Activated T-helper 1 cell treated with Interleukin-2 at 50 U/mL for 16 hours (primary cell): Measurements from ENCODE around the gene SCARB1.

Experiments used
- DNase-seq: peaks from one replicate; pipeline ENCODE4 v3.0.0-alpha.2; 2020; ENCODE audit warnings: low read depth

The SCARB1 gene

DNA sequence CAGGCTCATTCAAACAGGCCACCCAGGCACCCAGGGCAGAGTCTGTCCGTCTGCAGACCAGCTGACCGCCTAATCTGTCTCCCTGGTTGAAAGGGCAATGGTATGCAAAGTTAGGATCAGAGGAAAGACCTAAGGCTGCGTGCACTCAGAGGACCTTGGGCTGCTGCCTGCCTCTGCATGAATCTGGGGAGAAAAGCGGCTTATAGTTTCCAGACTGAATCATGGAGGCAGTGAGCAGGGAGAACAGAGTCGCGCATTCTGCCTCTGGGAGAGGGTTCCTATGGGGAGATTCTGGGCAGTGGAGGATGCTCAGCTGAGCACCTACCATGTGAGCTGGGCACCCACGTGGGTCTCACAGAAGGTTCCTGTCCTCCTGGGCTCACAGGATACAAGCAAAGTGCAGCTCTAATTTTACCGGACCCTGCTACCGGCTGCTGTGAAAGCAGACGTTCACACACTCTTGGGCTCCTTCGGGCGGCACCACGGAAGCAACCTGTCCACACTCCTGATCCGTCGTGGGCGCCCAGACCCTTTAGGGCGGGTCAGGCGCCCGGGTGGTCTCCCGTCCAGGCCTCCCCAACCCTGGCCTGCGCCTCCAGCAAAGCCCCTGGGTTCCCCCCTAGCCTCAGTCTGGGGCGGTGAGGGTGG, 772 bp downstream of the SCARB1 start:
- no peak for DNase-seq

DNA sequence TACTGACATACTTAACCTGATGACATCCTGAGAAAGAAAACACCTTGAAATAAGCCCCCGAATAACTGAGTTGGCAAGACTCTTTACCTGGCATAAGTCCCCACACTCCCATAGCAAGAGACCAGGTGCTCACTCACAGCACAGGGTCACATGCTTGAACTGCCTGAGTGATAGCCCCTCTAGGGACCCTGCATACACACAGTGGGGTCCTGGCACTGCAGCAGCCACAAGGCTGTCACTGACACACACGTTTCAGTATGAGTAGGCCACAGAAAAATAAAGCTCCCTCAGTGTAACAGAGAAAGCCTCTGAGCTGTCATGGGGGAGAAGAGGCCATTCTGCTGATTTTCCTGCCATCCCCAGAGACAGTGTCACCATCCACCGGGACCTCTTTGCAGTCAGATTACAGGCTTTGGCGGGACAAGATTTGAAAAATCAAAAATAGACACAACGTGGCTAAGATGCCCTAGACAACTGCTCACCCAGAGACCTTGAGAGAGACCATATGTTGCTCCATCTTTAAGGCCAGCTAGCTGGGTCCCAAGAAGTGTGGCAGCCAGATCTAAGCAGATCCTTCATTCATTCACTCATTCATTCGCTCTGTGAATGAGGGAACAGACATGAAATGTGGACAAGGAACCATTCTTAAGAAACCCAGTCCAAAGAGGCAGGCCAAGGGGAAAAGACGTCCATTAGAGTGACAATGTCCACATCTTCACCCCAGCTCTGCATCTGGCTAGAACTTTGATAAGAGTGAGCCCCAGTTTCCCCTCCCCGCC, 1.6 kb downstream of the SCARB1 start:
- no peak for DNase-seq

DNA sequence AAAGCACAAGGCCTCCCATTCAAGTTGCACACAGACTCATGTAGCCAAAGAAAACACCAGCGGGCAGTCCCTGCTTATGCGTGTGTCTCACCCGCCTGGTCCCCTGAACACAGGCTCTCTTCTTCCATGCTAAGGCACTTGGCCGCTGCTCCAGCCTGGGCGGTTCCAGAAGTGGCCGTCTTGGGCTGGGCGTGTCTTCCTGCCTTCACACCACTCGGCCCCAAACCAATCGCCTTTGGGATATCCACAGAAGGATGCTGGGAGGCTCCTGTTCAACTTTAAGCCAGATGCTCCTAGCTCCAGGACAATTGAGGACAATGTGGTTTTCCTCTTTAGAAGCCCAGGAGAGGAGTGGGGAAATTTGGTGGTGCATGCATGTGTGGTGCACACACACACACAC, 2.2 kb downstream of the SCARB1 start:
- no peak for DNase-seq

DNA sequence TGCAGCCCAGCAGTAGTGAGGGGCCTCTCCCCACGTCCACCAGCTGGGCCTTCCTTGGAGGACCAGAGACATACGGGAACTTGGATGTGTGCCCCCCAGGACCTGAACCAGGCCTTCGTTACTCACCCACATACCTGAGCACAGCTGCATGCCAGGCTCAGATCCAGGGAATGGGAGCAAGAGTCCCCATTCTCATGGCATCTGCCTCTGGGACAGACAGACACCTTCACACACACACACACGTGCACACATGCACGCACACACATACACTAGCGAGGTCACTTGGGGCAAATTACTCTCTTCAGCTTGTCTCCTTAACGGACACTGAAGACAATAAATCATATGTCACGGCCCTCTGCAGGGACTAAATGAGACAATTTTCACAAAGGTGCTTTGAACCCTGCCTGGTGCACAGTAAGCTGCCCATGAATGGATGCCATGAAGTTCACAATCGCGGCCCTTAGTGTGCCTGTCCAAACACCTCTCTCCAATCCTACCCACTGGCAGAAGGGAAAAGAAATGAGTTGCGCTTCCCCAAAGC, 5.7 kb downstream of the SCARB1 start:
- no peak for DNase-seq

DNA sequence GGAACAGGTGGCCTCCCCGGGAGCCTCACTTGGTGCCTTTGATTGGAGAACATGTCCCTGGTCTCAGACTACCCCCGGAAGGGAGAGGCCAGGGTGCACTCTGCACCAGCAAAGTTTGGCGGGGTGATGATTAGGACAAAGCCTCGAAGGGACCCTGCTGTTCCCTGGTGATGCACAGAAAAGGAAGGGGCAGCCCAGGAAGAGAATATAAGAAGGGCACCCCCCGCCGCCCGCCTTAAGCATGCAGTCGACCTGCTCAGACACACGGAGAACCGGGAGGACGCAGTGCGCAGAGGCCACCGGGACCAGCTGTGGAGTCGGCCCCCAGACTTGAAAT, 6.9 kb downstream of the SCARB1 start:
- DNase-seq, result no peak

DNA sequence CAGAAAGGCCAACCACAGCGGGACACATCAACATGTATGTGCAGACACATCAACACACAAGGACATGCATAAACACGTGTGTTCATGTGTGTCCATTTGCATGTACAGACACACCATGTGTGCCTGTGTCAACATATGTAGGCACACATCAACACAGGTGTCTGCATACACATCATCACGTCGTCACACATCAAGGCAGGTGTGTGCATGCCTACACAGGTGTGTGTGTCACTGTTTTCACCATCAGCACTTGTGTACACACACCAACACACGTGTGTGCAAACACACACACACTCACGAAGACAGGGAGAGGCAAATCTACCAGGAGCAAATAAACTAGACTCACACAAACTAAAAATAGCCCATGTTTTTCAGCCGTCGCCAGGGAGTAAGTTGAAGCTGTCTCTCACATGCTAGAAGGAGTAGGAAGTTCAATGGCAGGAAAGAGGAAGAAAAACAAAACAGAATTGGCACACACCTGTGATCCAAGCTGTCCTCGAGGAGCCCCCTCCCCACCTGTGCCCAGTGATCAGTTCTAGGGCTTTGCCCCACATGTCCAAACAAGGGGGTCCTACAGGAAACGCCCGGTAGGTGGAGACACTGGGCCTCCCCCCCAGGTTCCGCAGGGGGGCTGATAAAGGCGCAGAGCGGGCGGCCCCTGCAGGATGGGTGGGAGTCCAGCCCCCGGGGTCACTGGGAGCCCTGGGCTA, 7.4 kb downstream of the SCARB1 start:
- DNase-seq, result no peak

DNA sequence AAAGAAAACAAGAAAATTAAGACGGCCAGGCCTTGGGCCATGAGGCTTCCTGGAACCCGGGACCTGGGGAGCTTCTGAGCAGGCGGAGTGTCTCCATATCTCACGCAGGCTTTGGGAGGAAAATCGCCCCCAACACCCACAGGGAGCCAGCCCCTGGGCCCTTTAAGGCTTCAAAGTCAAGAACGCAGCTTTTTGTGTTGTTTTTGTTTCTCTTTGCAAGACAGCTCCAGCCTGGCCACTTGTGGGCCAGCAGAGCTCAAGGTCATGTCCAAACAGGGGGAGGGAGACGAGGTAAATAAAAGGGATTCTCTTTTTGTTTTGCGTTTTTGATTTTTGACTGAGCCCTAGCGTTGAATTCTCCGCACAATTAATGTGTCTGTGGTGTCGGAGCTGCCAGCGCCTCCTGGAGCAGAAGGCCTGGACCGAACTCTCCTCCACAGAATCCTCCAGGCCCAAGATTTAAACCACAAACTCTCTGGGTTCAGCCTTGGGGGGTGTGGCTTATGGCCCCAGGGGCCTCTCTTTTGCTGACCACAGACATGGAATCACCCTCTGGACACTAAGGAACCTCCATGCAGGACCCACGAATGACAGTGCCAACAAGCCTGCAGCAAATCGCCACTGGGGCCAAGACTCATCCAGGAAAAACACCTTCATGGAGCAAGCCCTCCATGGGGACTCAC, 8.2 kb downstream of the SCARB1 start:
- no peak for DNase-seq

DNA sequence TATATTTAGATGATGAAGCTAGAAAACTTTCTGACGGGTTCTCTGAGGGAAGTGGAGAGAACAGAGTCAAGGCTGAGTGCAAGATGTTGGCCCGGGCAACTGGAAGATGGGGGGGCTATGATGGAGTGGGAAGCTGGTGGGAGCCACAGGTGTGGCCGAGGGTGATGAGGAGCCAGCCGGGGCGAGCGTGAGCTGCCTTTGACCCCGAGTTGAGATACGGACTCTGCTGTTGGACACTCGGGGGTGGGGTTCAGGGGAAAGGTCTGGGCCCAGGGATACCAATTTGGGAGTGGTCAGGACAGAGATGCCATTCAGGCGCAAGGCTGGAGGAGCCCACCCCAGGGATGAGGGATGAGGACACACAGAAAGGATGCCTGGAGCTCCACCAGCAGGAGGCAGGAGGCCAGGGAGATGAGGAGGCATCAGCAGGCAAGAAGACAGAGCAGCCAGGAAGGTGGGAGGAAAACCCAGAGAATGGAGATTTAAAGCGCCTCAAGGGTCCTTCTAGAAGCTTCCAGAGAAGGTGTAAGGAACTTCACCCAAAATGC, 9.0 kb downstream of the SCARB1 start:
- no peak for DNase-seq

DNA sequence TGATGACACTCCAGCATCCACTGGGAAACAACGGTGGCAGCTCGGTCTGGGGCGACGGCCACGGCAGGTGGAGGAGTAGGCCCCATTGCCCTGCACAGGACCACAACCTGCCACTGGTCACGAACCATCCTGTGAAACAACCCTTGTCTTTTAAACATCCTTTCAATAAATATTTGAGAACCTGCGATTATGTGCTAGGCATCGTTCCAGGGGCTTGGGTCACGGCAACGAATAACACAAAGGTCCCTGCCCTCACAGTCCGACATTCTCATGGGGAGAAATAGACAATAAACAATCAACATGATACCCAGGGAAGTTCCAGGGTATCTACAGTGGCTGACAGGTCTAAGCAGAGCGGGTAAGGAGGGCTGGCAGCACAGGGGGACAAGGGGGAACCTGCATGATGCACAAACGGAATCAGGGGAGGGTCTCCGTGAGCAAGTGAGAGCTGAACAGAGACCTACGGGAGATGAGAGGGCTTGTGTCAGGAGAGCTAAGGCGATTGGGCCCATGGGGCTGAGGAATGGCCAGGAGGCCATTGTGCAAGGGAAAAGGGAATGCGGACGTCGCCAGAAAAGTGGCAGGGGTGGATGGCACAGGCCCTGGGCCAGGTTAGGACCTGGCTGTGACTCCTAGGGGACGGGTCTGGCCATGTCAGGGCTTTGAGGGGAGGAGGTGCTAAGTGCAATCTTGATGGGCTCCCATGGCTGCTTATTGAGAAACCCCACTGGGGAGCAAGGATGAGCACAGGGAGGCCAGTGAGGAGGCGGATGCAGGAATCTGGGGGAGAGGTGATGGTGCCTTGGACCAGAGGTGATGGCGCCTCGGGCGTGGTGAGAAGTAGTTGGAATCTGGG, 9.7 kb downstream of the SCARB1 start:
- DNase-seq, result no peak

DNA sequence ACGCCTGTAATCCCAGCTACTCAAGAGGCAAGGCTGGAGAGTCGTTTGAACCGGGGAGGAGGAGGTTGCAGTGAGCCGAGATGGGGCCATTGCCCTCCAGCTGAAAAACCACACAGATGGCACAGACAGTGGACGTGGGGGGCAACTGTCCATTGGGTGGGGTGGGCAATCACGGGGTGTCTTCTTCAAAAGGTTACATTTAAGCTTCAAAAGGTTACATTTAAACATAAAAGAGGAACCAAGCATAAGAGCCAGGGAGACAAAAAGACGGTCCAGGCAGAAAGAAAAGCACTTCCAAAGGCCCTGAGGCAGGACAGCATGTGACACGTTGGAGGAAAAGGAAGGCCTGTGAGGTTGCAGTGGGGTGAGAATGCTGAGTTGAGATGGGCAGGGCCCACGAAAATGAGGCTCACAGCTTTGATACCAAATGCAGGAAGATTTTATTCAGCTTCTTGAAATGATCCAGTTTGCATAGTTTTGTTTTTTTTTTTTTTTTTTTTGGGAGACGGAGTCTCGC, 10.7 kb downstream of the SCARB1 start:
- no peak for DNase-seq

DNA sequence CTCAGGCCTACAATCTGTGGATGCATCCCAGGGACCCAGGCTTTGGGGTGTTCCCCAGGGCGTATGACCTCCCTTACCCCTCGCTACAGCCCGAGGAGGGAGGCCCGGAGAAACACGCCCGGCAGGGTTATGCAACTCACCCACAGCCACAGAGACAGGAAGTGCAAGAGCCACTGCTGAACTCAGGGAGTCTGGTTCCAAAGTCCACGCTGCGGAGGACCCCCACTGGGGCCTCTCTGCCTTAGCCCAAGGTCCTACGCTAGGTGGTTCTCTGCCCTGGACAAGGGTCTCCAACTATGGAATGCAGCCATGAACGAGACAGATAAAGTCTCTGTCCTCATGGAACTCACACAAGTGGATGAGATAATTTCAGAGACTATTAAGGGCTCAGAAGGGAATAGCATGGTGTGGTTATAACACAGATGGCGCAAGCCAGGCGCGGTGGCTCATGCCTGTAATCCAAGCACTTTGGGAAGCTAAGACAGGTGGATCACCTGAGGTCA, 11.3 kb downstream of the SCARB1 start:
- no peak for DNase-seq

DNA sequence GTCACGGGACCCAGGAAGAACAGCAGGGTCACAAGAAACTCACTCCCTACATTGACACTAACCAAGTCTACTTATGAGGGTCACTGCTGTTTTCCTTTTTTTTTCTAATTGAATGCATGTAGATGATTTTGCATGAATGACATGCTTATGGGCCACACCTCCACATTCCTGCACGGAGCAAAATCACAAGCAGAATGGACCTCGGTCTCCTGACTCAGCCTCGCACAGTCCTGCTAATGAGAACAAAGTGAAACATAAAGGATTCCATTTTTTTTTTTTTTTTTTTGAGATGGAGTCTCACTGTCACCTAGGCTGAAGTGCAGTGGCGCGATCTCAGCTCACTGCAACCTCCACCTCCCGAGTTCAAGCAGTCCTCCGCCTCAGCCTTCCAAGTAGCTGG, 12.3 kb downstream of the SCARB1 start:
- DNase-seq, result no peak

DNA sequence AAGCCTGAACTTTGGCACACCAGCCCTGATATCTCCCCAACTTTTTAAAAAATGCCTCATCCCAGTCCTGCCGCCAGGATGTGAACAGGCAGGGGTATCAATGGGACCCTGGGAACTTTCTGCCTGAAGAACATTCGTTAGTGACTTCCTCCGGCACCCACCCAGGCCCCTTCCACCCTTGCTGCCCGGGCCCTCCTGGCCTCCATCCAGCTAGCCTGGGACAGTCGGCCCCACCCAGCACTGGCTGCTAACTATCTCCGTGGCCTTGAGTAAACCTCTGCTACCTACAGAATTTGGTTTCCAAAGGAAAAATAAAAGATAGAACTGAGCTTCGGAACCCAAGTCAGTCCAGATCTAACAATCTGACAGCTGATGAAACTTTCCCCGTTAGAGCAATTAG, 14.3 kb downstream of the SCARB1 start:
- no peak for DNase-seq

DNA sequence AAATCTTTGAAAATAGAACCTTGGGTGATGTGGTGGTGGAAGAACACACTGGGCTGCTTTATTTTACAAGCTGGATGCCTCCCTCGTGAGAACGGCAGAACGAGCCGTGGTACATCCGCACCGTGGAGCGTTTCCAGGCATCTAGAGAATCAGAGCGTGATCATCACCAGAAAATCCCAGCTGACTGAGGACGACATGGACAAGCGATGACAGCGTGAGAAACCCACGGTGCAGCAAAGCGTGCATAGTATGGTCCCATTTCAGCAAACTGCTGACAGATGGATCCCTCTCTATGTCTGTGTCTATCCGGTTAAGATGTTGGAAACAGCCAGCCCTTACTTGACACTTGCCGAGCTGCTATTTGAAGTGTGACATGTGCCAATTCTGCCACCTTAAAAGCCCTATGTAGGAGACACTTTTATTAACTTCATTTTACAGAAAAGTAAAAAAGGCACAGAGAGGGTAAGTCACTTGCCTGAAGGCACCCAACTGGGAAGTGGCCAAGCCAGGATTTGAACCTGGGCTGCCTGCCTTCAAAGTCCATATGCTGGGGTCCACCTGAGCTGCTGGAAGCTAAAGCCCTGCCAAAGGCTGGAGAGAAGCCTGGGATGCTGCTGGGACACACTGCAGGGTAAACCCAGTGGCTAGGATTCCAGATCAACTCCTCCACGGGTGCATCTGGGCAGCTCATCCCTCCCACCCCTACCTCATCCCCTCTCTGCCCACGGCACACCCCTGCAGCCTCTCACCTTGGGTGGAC, 14.9 kb downstream of the SCARB1 start:
- DNase-seq, result no peak

DNA sequence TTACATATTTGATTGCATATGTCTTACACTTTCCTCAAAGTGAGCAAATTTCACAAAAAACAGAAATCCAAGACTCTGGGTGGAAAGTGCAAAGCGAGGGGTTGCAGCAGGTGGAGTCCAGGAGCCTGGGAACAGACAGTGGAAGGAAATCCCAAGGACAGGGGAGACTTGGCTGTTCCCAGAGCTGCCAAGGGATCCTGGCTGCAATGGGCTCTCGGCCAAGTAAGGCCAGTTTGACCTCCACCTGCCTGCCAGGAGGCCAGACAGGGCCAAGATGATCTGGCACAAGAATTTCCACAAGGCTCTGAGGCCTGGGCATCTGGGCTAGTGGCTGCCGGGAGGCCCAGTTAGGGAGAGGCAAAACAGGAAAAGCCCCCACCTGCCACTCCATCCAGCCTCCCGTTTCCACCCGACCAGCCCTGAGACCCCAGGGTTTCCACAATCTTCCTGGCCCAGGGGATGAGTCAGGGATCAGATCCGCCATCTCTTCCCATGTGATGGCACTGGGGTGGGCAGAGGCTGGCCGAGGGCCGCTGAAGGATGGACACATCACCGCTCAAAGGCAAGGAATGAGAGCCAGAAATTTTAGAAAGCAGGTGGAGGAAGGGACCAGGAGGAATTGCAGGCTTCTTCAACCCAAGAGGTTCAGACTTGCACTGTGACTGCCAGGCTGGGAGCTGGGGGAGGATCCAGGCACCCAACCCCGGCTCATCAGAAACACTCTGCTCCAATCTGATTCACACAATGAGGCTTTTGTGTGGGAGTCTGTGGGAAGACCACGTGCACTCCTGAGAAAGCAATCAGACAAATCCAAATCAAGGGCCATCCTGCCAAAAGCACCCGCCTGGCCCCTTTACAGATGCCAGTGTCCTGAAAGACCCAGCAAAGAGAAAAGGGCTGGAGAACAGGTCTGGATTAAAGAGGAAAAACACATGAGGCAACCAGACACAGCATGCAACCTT, 16.3 kb downstream of the SCARB1 start:
- no peak for DNase-seq

DNA sequence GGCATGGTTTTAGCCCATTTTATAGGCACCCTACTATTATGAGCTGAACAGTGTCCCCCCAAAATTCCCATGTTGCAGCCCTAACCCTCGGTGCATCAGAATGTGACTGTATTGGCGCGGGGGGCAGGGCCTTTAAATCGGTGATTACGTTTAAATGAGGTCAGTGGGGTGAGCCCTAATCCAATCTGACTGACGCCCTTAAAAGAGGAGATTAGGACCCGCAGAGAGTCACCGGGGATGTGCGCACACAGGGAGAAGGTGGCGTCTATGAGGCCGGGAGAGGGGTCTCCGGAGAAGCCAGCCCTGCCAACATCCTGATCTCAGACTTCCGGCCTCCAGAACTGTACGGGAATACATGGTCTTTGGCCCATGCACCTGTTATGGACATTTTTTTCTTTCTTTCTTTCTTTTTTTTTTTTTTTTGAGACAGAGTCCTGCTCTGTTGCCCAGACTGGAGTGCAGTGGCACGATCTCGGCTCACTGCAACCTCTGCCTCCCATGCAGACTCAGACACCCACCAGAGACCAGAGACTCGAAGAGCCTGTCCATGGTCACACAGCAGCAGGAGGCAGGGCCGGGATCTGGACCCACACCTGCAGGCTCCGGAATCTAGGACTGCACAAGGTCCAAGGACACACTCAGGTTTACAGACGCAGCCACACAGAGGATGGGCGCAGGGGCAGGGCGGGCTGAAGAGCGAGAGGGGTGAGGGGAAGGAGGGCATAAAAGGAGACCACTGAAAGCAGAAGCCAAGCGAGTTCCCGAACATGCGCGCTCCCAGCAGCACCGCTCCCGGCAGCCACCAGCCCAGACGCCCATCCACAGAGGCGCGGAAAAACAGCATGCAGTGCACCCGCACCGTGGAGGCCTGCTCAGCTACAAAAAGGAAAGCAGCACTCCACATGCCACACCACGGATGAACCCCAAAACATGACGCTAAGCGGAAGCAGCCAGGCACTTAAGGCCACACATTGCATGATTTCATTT, 19.0 kb downstream of the SCARB1 start:
- DNase-seq, result no peak

DNA sequence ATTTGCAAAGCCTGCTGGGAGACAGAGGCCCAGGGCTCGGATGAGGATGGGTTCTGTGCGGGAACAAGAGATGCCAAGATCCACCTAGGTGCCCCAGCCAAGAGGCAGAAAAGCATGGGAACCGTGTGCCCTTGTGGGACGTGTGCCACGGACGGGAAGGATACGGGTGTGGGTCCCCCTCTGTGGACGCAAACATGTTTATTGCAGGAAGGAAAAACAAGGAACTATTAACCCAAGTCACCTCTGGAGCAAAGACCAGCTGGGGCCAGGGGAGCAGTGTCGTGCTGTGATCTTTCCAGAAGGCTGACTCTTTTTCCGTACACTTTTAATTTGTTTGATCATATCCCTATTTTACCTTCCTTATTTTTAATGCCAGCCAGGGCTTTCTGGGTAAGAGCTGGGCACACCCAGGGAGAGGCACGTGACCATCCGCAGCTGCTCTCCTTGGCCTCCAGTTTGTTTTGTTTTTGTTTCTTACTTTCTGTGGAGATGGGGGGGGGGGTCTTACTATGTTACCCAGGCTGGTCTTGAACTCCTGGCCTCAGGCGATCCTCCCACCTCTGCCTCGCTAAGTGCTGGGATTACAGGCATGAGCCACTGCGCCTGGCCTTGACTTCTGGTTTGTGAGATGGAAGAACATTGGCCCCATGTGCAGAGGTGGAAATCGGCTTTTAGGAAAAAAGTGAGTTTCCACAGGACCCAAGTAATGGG, 20.7 kb downstream of the SCARB1 start:
- no peak for DNase-seq
